Fibroblast of lung (primary cell): ENCODE measurements around the gene TMPRSS7. TPM values are rescaled to one million over a fixed set of nuclear protein-coding genes. Genes with fewer than 3 reads are reported as not detected.

Experiments
- DNase-seq, 2 donors: peaks; one replicate each; pipeline versions ENCODE4 v3.0.0 to v3.0.0-alpha.2; 2010; ENCODE audit warnings: low read depth in 2 of 2
- H2AFZ ChIP-seq: 2 replicates; pipeline ENCODE4 v1.5.1; 2012; ENCODE audit warnings: low read length, control low read depth, inconsistent platforms
- H3K27ac ChIP-seq: 2 replicates; pipeline ENCODE4 v1.5.1; 2011; ENCODE audit warnings: low read length, control low read depth; ENCODE audit not compliant: insufficient read depth
- H3K27me3 ChIP-seq: 2 replicates; pipeline ENCODE4 v1.5.1; 2011; ENCODE audit warnings: mild to moderate bottlenecking, low read length; ENCODE audit not compliant: control insufficient read depth, insufficient read depth
- H3K36me3 ChIP-seq: 2 replicates; pipeline ENCODE4 v1.5.1; 2011; ENCODE audit warnings: low read length; ENCODE audit not compliant: control insufficient read depth, insufficient read depth
- H3K4me1 ChIP-seq: 2 replicates; pipeline ENCODE4 v1.5.1; 2011; ENCODE audit warnings: low read length; ENCODE audit not compliant: control insufficient read depth, insufficient read depth; ENCODE audit errors: extremely low read depth
- H3K4me2 ChIP-seq: 2 replicates; pipeline ENCODE4 v1.5.1; 2011; ENCODE audit warnings: low read length, control low read depth; ENCODE audit not compliant: insufficient read depth; ENCODE audit errors: extremely low read depth
- H3K4me3 ChIP-seq, 4 experiments: fragments of 200-600 bp in 1 of 4; sonication (generic) in 1 of 4; replicated peaks in 1 of 4; 2 replicates each; pipeline ENCODE4 v1.5.1; 2011 to 2016; ENCODE audit warnings: low read length in 4 of 4, low read depth in 3 of 4, mild to moderate bottlenecking in 3 of 4, control low read depth in 2 of 4, inconsistent platforms in 1 of 4, mixed read lengths in 1 of 4; ENCODE audit not compliant: insufficient read depth in 1 of 4; ENCODE audit errors: control extremely low read depth in 1 of 4
- H3K79me2 ChIP-seq: 2 replicates; pipeline ENCODE4 v1.5.1; 2012; ENCODE audit warnings: mild to moderate bottlenecking, low read length, inconsistent platforms; ENCODE audit not compliant: control insufficient read depth, insufficient read depth
- H3K9ac ChIP-seq: 2 replicates; pipeline ENCODE4 v1.5.1; 2011; ENCODE audit warnings: mild to moderate bottlenecking, low read length, control low read depth; ENCODE audit not compliant: insufficient read depth
- H3K9me3 ChIP-seq: 2 replicates; pipeline ENCODE4 v1.5.1; 2012; ENCODE audit warnings: low read depth, low read length; ENCODE audit not compliant: control insufficient read depth, insufficient read depth
- H4K20me1 ChIP-seq: 2 replicates; pipeline ENCODE4 v1.5.1; 2011; ENCODE audit warnings: low read length; ENCODE audit not compliant: control insufficient read depth, insufficient read depth; ENCODE audit errors: extremely low read depth
- CTCF ChIP-seq, 2 donors: IDR thresholded peaks in 1 of 2; conservative IDR thresholded peaks in 1 of 2; 1 replicate in 1 of 2; 2 replicates in 1 of 2; pipeline ENCODE4 v1.5.1; 2011 to 2012; ENCODE audit warnings: low read length in 2 of 2, control low read depth in 1 of 2, inconsistent platforms in 1 of 2, low read depth in 1 of 2, mild to moderate bottlenecking in 1 of 2
- EZH2 ChIP-seq: IDR thresholded peaks from 2 replicates; pipeline ENCODE4 v1.5.1; 2012; ENCODE audit warnings: low read length, control low read depth, mild to moderate bottlenecking; ENCODE audit errors: missing control alignments
- polyA plus RNA-seq, 2 donors: library from polyadenylated mRNA; depleted of rRNA in 1 of 2; stranded (reverse) in 1 of 2; unstranded in 1 of 2; fragments of >200 nt; gene quantifications; 2 replicates each; pipeline ENCODE4 v1.2.1, GENCODE V29; 2011 to 2012; ENCODE audit warnings: missing spikeins in 1 of 2
- total RNA-seq: library from RNA; depleted of rRNA; stranded (reverse); fragments of >200 nt; gene quantifications from 2 replicates; pipeline ENCODE4 v1.2.1, GENCODE V29; 2014

Gene TMPRSS7
- total and polyA plus RNA-seq, 2 donors (not counting 1 experiment from before 2014, with no cell fraction given): not detected

- DNase-seq: no peak
- Histone ChIP-seq H3K4me3 (no peak overlapping the region), H3K27me3 (no peaks in the 10 kb centered on the region)
Measured at GRCh38 chr3:112020674-112021085, 13.9 kb upstream of the TMPRSS7 start.

GRCh38 chr3:112027142-112027541 lies 7.4 kb upstream of the TMPRSS7 start:
- no peak overlapping the region for H3K4me3 ChIP-seq
- TF ChIP-seq EZH2: no peak
- TF ChIP-seq CTCF (conservative IDR thresholded peaks at IDR 0.05 in 1 of 2, IDR thresholded peaks at IDR 0.05 in 1 of 2; ENCODE audit: low read depth in 1 of 2, low read length in 2 of 2): no peak
- H2AFZ ChIP-seq: no peak overlapping the region
- H3K9me3 ChIP-seq: no peaks in the 10 kb centered on the region
- no peak overlapping the region for H3K27ac ChIP-seq
- H4K20me1 ChIP-seq: no peaks in the 10 kb centered on the region
- H3K79me2 ChIP-seq: no peaks in the 10 kb centered on the region
- no peak for DNase-seq
- H3K4me1 ChIP-seq: no peaks in the 10 kb centered on the region
- no peaks in the 10 kb centered on the region for H3K36me3 ChIP-seq
- no peak overlapping the region for H3K9ac ChIP-seq
- no peaks in the 10 kb centered on the region for H3K27me3 ChIP-seq
- no peak overlapping the region for H3K4me2 ChIP-seq

More at GRCh38 chr3:112020674-112021085, 13.9 kb upstream of the TMPRSS7 start:
- Histone ChIP-seq H4K20me1 (no peaks in the 10 kb centered on the region), H3K9me3 (no peaks in the 10 kb centered on the region), H3K79me2 (no peaks in the 10 kb centered on the region), H3K27ac (no peak overlapping the region), H3K4me1 (no peaks in the 10 kb centered on the region), H3K9ac (no peak overlapping the region), H3K36me3 (no peaks in the 10 kb centered on the region), H3K4me2 (no peak overlapping the region), H2AFZ (no peak overlapping the region)
- TF ChIP-seq CTCF (conservative IDR thresholded peaks at IDR 0.05 in 1 of 2, IDR thresholded peaks at IDR 0.05 in 1 of 2; ENCODE audit: low read depth in 1 of 2, low read length in 2 of 2) (no peak), EZH2 (no peak)

GRCh38 chr3:112027826-112028225 lies 6.7 kb upstream of the TMPRSS7 start:
- Histone ChIP-seq H3K27ac (no peak overlapping the region), H3K4me1 (no peaks in the 10 kb centered on the region), H2AFZ (no peak overlapping the region), H3K36me3 (no peaks in the 10 kb centered on the region), H3K4me2 (no peak overlapping the region), H3K79me2 (no peaks in the 10 kb centered on the region), H3K9me3 (no peaks in the 10 kb centered on the region), H3K9ac (no peak overlapping the region), H4K20me1 (no peaks in the 10 kb centered on the region), H3K4me3 (no peak overlapping the region), H3K27me3 (no peaks in the 10 kb centered on the region)
- no peak for DNase-seq
- TF ChIP-seq EZH2 (no peak), CTCF (conservative IDR thresholded peaks at IDR 0.05 in 1 of 2, IDR thresholded peaks at IDR 0.05 in 1 of 2; ENCODE audit: low read depth in 1 of 2, low read length in 2 of 2) (no peak)
